Endodermal cell (in vitro differentiated cells): ENCODE data around the gene MIPOL1. TPM values are rescaled to one million over a fixed set of nuclear protein-coding genes. Genes with fewer than 3 reads are reported as not detected.

ENCODE experiments used
- DNase-seq: peaks from one replicate; pipeline ENCODE4 v3.0.0-alpha.2; 2017
- H3K27ac ChIP-seq: 2 replicates; pipeline ENCODE4 v1.5.1; 2013; ENCODE audit warnings: mild to moderate bottlenecking, low read depth, low read length, moderate library complexity
- H3K27me3 ChIP-seq: 2 replicates; pipeline ENCODE4 v1.6.1; 2013; ENCODE audit warnings: mild to moderate bottlenecking, low read length, moderate library complexity; ENCODE audit not compliant: insufficient read depth, control insufficient read depth, poor library complexity, severe bottlenecking
- H3K36me3 ChIP-seq: 2 replicates; pipeline ENCODE4 v1.7.0; 2013; ENCODE audit warnings: mild to moderate bottlenecking, low read length, moderate library complexity; ENCODE audit not compliant: control insufficient read depth, insufficient read depth
- H3K4me1 ChIP-seq: one replicate; pipeline ENCODE4 v1.7.0; 2013; ENCODE audit warnings: low read length; ENCODE audit not compliant: control insufficient read depth, insufficient read depth
- H3K4me3 ChIP-seq: 2 replicates; pipeline ENCODE4 v1.5.1; 2013; ENCODE audit warnings: mild to moderate bottlenecking, low read length, moderate library complexity
- H3K9ac ChIP-seq: 2 replicates; pipeline ENCODE4 v1.6.1; 2013; ENCODE audit warnings: mild to moderate bottlenecking, low read length, moderate library complexity; ENCODE audit not compliant: poor library complexity, severe bottlenecking; ENCODE audit errors: extremely low read depth
- H3K9me3 ChIP-seq: 2 replicates; pipeline ENCODE4 v1.6.1; 2013; ENCODE audit warnings: mild to moderate bottlenecking, low read length, moderate library complexity; ENCODE audit not compliant: control insufficient read depth
- H3K27ac Mint-ChIP-seq: 2 replicates; pipeline ENCODE4 v1.8.0; 2020; ENCODE audit warnings: mixed read lengths
- H3K27me3 Mint-ChIP-seq: 2 replicates; pipeline ENCODE4 v1.8.0; 2021; ENCODE audit warnings: mild to moderate bottlenecking, mixed read lengths; ENCODE audit not compliant: insufficient read depth
- H3K36me3 Mint-ChIP-seq: 2 replicates; pipeline ENCODE4 v1.8.0; 2020; ENCODE audit warnings: low read depth, mixed read lengths
- H3K4me1 Mint-ChIP-seq: 2 replicates; pipeline ENCODE4 v1.8.0; 2020; ENCODE audit warnings: mixed read lengths
- H3K4me3 Mint-ChIP-seq: 2 replicates; pipeline ENCODE4 v1.8.0; 2020; ENCODE audit warnings: mild to moderate bottlenecking, moderate library complexity, mixed read lengths
- H3K9me3 Mint-ChIP-seq: 2 replicates; pipeline ENCODE4 v1.8.0; 2020; ENCODE audit warnings: mild to moderate bottlenecking, mixed read lengths
- CTCF ChIP-seq: fragments of 200-600 bp; sonication (generic); conservative IDR thresholded peaks from 2 replicates; pipeline ENCODE4 v1.5.0; 2021; ENCODE audit warnings: antibody characterized with exemption, mild to moderate bottlenecking
- WGBS, 2 experiments: methylation state at CpG; one replicate each; pipeline versions ENCODE4 v1.1.5 to v1.1.7; 2013; ENCODE audit warnings: missing lambda C conversion rate in 2 of 2, mixed read lengths in 1 of 2; ENCODE audit not compliant: insufficient coverage in 1 of 2, insufficient read length in 1 of 2; 5-methylcytosine and 5-hydroxymethylcytosine counted together
- total RNA-seq, 2 donors: library from RNA; stranded (reverse); fragmentation: NEBNext Ultra II Directional in 1 of 2; extraction: Animal tissue kit (Norgen Biotek cat#: 25700) in 1 of 2; gene quantifications; 2 replicates in 1 of 2; 3 replicates in 1 of 2; pipeline ENCODE4 v1.2.1, GENCODE V29; 2021

The MIPOL1 gene
- total RNA-seq, 2 donors from 2014 or later = 22.0 to 28.5 TPM

- no peak overlapping the region for H3K27ac Mint-ChIP-seq
Observed at GRCh38 chr14:37526994-37527393, 329.3 kb downstream of the MIPOL1 start.

GRCh38 chr14:37539992-37540391 is 342.3 kb downstream of the MIPOL1 start:
- DNase-seq = no peak
- H3K4me1 ChIP-seq = no peaks in the 10 kb centered on the region
- H3K9me3 Mint-ChIP-seq = no peaks in the 10 kb centered on the region

More at GRCh38 chr14:37526994-37527393, 329.3 kb downstream of the MIPOL1 start:
- no peak overlapping the region for H3K4me3 ChIP-seq
- H3K36me3 Mint-ChIP-seq = no peaks in the 10 kb centered on the region
- no peak overlapping the region for H3K4me3 Mint-ChIP-seq
- no peaks in the 10 kb centered on the region for H3K4me1 ChIP-seq
- no peak overlapping the region for H3K9ac ChIP-seq
- no peak for TF ChIP-seq CTCF
- H3K9me3 Mint-ChIP-seq = no peaks in the 10 kb centered on the region
- H3K27me3 ChIP-seq = no peaks in the 10 kb centered on the region
- no peak for DNase-seq
- no peaks in the 10 kb centered on the region for H3K4me1 Mint-ChIP-seq
- no peak overlapping the region for H3K27ac ChIP-seq
- no CpG with 5 or more reads among the region's 2 CpGs for WGBS, 2 experiments
- no peaks in the 10 kb centered on the region for H3K36me3 ChIP-seq
- peaks cover 4% of the 10 kb centered on the region for H3K27me3 Mint-ChIP-seq
- no peaks in the 10 kb centered on the region for H3K9me3 ChIP-seq

GRCh38 chr14:37544407-37544806 is 346.7 kb downstream of the MIPOL1 start:
- WGBS, 2 experiments = 83 to 89% methylated on average over 1 of the region's 2 CpGs

More at GRCh38 chr14:37539992-37540391, 342.3 kb downstream of the MIPOL1 start:
- Histone ChIP-seq H3K36me3 (no peaks in the 10 kb centered on the region), H3K27ac (no peak overlapping the region), H3K9me3 (no peaks in the 10 kb centered on the region), H3K9ac (no peak overlapping the region), H3K4me3 (no peak overlapping the region), H3K27me3 (no peaks in the 10 kb centered on the region)
- no peak for TF ChIP-seq CTCF
- WGBS, 2 experiments = 93% methylated on average over 1 of the region's 1 CpG; no CpG with 5 or more reads in 1 of the 2 experiments
- H3K4me1 Mint-ChIP-seq = no peaks in the 10 kb centered on the region
- H3K27me3 Mint-ChIP-seq = no peaks in the 10 kb centered on the region
- H3K4me3 Mint-ChIP-seq = no peak overlapping the region
- H3K36me3 Mint-ChIP-seq = no peaks in the 10 kb centered on the region
- H3K27ac Mint-ChIP-seq = no peak overlapping the region

More at GRCh38 chr14:37544407-37544806, 346.7 kb downstream of the MIPOL1 start:
- no peak for TF ChIP-seq CTCF
- Mint-ChIP-seq H3K36me3 (no peaks in the 10 kb centered on the region), H3K27ac (no peak overlapping the region), H3K4me1 (peaks cover 5% of the 10 kb centered on the region), H3K9me3 (no peaks in the 10 kb centered on the region), H3K27me3 (no peaks in the 10 kb centered on the region), H3K4me3 (no peak overlapping the region)
- H3K9ac ChIP-seq = no peak overlapping the region
- H3K9me3 ChIP-seq = no peaks in the 10 kb centered on the region
- peaks cover 5% of the 10 kb centered on the region for H3K4me1 ChIP-seq
- H3K4me3 ChIP-seq = no peak overlapping the region
- H3K27me3 ChIP-seq = no peaks in the 10 kb centered on the region
- no peak overlapping the region for H3K27ac ChIP-seq
- DNase-seq = no peak
- H3K36me3 ChIP-seq = no peaks in the 10 kb centered on the region
